Osteocyte (in vitro differentiated cells): Measurements from ENCODE around the gene PIBF1. TPM values are rescaled to one million over a fixed set of nuclear protein-coding genes. Genes with fewer than 3 reads are reported as not detected.
A peak's percentile ranks its signal among the peaks of the same experiment; 100 is the strongest.

Experiments used
- DNase-seq: peaks from one replicate; pipeline ENCODE4 v3.0.0; 2021; ENCODE audit warnings: mixed read lengths; ENCODE audit not compliant: unreplicated experiment; ENCODE audit errors: extremely low spot score
- H3K27ac Mint-ChIP-seq: one replicate; pipeline ENCODE4 v1.8.0; 2021; ENCODE audit warnings: mild to moderate bottlenecking, mixed read lengths; ENCODE audit not compliant: unreplicated experiment
- H3K27me3 Mint-ChIP-seq: one replicate; pipeline ENCODE4 v1.8.0; 2021; ENCODE audit warnings: mixed read lengths; ENCODE audit not compliant: unreplicated experiment
- H3K36me3 Mint-ChIP-seq: one replicate; pipeline ENCODE4 v1.8.0; 2021; ENCODE audit warnings: mixed read lengths; ENCODE audit not compliant: unreplicated experiment
- H3K4me1 Mint-ChIP-seq: one replicate; pipeline ENCODE4 v1.8.0; 2021; ENCODE audit warnings: mixed read lengths; ENCODE audit not compliant: unreplicated experiment
- H3K4me3 Mint-ChIP-seq: one replicate; pipeline ENCODE4 v1.8.0; 2021; ENCODE audit warnings: mild to moderate bottlenecking, moderate library complexity, mixed read lengths; ENCODE audit not compliant: unreplicated experiment
- H3K9me3 Mint-ChIP-seq: one replicate; pipeline ENCODE4 v1.8.0; 2021; ENCODE audit warnings: mixed read lengths; ENCODE audit not compliant: unreplicated experiment
- total RNA-seq: library from RNA; stranded (reverse); gene quantifications from 2 replicates; pipeline ENCODE4 v1.2.1, GENCODE V29; 2021
- TF ChIP-seq, protein P1 (sequence below): fragments of 200-600 bp; sonication (generic); IDR thresholded peaks from 2 replicates; pipeline ENCODE4 v1.5.0; 2021; ENCODE audit warnings: antibody characterized with exemption, mild to moderate bottlenecking, moderate library complexity

PIBF1 gene
- total RNA-seq, 1 donor from 2014 or later = 22.6 TPM

DNA sequence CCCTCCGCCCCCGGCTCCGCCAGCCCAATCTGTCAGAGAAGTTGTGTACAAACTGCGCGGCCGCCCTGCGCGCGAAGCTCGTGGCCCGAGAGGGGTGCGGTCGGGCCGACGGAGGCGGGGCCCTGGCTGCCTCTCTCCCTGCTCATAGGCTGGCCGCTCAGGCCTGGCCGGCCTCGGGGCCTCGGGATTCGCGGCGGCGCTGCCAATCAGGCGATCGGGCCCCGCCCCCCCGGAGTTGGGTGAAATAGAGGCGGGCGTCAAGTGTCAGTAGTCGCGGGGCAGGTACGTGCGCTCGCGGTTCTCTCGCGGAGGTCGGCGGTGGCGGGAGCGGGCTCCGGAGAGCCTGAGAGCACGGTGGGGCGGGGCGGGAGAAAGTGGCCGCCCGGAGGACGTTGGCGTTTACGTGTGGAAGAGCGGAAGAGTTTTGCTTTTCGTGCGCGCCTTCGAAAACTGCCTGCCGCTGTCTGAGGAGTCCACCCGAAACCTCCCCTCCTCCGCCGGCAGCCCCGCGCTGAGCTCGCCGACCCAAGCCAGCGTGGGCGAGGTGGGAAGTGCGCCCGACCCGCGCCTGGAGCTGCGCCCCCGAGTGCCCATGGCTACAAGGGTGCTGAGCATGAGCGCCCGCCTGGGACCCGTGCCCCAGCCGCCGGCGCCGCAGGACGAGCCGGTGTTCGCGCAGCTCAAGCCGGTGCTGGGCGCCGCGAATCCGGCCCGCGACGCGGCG is 277.0 kb downstream of the PIBF1 start, which contains the start of gene KLF5:
KLF5 (plus strand) TSS at position 270 of the 724 bp plus-strand sequence; CDS start at position 593, 323 bp downstream.
- peaks cover 3% of the 10 kb centered on the region for H3K36me3 Mint-ChIP-seq
- no peaks in the 10 kb centered on the region for H3K9me3 Mint-ChIP-seq
- TF ChIP-seq, protein P1, sequence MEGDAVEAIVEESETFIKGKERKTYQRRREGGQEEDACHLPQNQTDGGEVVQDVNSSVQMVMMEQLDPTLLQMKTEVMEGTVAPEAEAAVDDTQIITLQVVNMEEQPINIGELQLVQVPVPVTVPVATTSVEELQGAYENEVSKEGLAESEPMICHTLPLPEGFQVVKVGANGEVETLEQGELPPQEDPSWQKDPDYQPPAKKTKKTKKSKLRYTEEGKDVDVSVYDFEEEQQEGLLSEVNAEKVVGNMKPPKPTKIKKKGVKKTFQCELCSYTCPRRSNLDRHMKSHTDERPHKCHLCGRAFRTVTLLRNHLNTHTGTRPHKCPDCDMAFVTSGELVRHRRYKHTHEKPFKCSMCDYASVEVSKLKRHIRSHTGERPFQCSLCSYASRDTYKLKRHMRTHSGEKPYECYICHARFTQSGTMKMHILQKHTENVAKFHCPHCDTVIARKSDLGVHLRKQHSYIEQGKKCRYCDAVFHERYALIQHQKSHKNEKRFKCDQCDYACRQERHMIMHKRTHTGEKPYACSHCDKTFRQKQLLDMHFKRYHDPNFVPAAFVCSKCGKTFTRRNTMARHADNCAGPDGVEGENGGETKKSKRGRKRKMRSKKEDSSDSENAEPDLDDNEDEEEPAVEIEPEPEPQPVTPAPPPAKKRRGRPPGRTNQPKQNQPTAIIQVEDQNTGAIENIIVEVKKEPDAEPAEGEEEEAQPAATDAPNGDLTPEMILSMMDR = no peak
- H3K27ac Mint-ChIP-seq = peak within 1 kb of the TSS; percentile 78
- peaks cover 25% of the 10 kb centered on the region for H3K4me1 Mint-ChIP-seq
- peaks cover 9% of the 10 kb centered on the region for H3K27me3 Mint-ChIP-seq
- peak within 1 kb of the TSS; percentile 89 for H3K4me3 Mint-ChIP-seq
- DNase-seq = peak; percentile 97

DNA sequence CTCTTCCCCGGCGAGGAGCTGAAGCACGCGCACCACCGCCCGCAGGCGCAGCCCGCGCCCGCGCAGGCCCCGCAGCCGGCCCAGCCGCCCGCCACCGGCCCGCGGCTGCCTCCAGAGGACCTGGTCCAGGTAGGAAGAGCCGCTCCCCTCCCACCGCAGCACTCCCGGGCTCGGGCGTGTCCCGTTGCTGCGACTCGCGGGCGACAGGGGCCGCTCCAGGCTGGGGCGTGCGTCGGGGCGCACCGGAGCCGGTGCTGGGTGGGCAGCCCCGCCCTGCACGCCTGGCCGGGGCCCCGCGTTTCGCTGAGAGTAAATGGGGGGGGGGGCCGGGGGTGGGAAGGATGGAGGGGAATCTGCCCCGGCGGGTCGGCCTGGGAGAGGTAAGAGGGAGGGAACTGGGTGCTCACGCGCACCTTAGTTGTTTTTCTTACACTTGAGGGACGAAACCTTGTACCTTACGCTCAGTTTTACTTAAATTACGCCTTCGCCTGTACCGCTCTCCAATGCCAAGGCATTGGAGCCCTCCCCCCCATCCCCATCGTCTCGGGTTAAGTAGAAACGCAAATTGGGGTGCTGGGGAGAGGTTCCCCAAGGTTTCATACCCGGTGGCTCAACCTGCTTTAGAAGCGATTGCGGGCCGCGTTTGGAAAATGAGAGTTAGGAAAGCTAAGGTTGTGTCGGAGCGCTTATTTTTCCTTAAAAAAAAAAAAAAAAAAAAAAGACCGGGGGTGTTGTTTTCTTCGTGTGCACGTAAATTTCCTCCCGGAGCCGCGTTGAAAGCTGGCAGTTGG is 277.7 kb downstream of the PIBF1 start:
- peaks cover 25% of the 10 kb centered on the region for H3K4me1 Mint-ChIP-seq
- TF ChIP-seq, protein P1 = peak; percentile 36
- peaks cover 3% of the 10 kb centered on the region for H3K36me3 Mint-ChIP-seq
- H3K27me3 Mint-ChIP-seq = peaks cover 9% of the 10 kb centered on the region
- H3K9me3 Mint-ChIP-seq = no peaks in the 10 kb centered on the region
- H3K27ac Mint-ChIP-seq = peak overlapping the region; percentile 78
- H3K4me3 Mint-ChIP-seq = peak overlapping the region; percentile 83
- DNase-seq = no peak

DNA sequence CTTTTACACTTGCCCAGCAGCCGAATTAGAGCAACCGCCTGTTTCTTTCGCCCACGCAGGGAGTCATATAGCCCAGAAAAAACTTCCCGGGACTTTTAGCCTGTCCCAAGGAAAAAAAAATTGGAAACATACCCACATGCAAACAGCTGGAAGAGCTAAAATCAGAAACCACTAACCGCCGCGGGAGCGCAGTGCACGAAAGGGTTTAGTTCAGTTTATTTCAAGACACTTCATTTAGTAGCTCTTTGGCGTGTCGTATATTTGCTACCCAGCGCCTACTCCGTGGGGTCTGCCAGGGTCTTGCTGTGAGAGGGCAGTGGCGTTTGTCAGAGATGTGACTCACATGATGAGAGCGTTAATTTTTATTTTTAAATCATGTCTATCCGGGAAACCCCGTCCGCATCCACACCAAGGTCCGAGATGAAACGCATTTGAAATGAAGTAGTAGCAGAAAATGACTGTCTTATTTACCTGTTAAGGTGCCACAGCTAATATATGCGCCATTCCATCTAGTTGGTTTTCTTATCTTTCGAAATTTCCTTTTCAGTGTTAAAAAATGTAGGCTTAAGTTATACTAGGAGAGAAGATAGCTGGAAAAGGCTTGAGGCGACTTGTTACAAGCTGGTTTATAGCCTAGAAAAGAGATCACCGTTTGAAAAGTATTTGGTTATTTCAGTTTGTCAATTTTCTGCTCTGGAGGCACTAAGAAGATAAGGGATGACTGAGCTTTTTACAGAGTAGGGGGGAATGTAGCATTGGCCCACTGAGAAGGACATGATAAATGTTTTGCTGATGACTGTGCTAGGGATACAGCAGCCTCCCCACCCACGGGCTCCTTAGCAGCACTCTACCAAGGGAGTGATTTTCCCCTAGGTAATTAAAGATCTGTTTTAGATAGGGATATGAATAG is 278.6 kb downstream of the PIBF1 start:
- no peak for DNase-seq
- Mint-ChIP-seq H3K36me3 (peaks cover 3% of the 10 kb centered on the region), H3K9me3 (no peaks in the 10 kb centered on the region), H3K27me3 (peaks cover 9% of the 10 kb centered on the region), H3K4me3 (peak overlapping the region; percentile 83), H3K4me1 (peaks cover 24% of the 10 kb centered on the region), H3K27ac (peak overlapping the region; percentile 78)
- TF ChIP-seq, protein P1 = peak; percentile 6

GRCh38 chr13:73061473-73061872 is 279.5 kb downstream of the PIBF1 start:
- no peak overlapping the region for H3K27ac Mint-ChIP-seq
- DNase-seq = no peak
- H3K4me3 Mint-ChIP-seq = no peak overlapping the region
- peaks cover 9% of the 10 kb centered on the region for H3K27me3 Mint-ChIP-seq
- no peaks in the 10 kb centered on the region for H3K9me3 Mint-ChIP-seq
- TF ChIP-seq, protein P1 = no peak
- H3K4me1 Mint-ChIP-seq = peaks cover 19% of the 10 kb centered on the region
- H3K36me3 Mint-ChIP-seq = peaks cover 3% of the 10 kb centered on the region
